Right cardiac atrium (tissue), 5 donors: ENCODE data around the gene COASY. TPM values are rescaled to one million over a fixed set of nuclear protein-coding genes. Genes with fewer than 3 reads are reported as not detected.
"Not testable (repeated sequence)": the region's sequence is repeated elsewhere in the genome, so short reads cannot be mapped to it uniquely, and the experiment has no call there.

Experiments
- ATAC-seq, 2 donors: fragments of 200-7000 bp; cut with Tn5 transposase; one replicate each; pipeline versions ENCODE4 v1.8.0 to v1.9.1; 2020; ENCODE audit warnings: moderate library complexity in 2 of 2, mild to moderate bottlenecking in 1 of 2
- DNase-seq, 3 donors: peaks; one replicate each; pipeline ENCODE4 v3.0.0-alpha.2; 2020
- H3K27ac ChIP-seq: one replicate; pipeline ENCODE4 v1.5.1; 2013; ENCODE audit warnings: mild to moderate bottlenecking, low read length, control low read depth, moderate library complexity
- H3K27me3 ChIP-seq: one replicate; pipeline ENCODE4 v1.6.1; 2013; ENCODE audit not compliant: control insufficient read depth, insufficient read depth
- H3K4me1 ChIP-seq: one replicate; pipeline ENCODE4 v1.6.1; 2013; ENCODE audit warnings: low read length; ENCODE audit not compliant: control insufficient read depth, insufficient read depth
- H3K4me3 ChIP-seq: one replicate; pipeline ENCODE4 v1.5.1; 2013; ENCODE audit warnings: low read length, control low read depth
- H3K9me3 ChIP-seq: one replicate; pipeline ENCODE4 v1.6.1; 2013; ENCODE audit warnings: low read length; ENCODE audit not compliant: control insufficient read depth
- WGBS: extraction: QIAGEN DNeasy Blood & Tissue Kit; methylation state at CpG from one replicate; pipeline ENCODE4 v1.1.7; 2013; 5-methylcytosine and 5-hydroxymethylcytosine counted together
- intact Hi-C, 4 donors: fragments of 100-400 bp; cut with DNase I; formaldehyde crosslinking; loops; one replicate each; pipeline versions ENCODE4 v1.11.0 to v1.14.0; 2022 to 2023
- polyA plus RNA-seq: library from polyadenylated mRNA; stranded (reverse); fragments of 200-250 nt; gene quantifications from one replicate; pipeline ENCODE4 v1.2.3, GENCODE V29; 2013
- total RNA-seq, 4 donors: library from RNA; stranded (reverse); fragmentation: NEBNext Ultra II Directional; extraction: Animal tissue kit (Norgen Biotek cat#: 25700); gene quantifications; one replicate each; pipeline ENCODE4 v1.2.1, GENCODE V29; 2021
- donor health status: healthy with polysubstance abuse.
- donor health status: DM: no; HTN: yes; CAD: no.
- donor health status: DM: no; HTN: no; CAD: no.
- donor health status: DM: no; HTN: yes; CAD: no; lungs with severe emphysema.
- donor health status: DM: yes; HTN: yes; CAD: no.

The COASY gene
- total and polyA plus RNA-seq, 5 donors, result 30.2 to 45.5 (median 39.7) TPM

DNA sequence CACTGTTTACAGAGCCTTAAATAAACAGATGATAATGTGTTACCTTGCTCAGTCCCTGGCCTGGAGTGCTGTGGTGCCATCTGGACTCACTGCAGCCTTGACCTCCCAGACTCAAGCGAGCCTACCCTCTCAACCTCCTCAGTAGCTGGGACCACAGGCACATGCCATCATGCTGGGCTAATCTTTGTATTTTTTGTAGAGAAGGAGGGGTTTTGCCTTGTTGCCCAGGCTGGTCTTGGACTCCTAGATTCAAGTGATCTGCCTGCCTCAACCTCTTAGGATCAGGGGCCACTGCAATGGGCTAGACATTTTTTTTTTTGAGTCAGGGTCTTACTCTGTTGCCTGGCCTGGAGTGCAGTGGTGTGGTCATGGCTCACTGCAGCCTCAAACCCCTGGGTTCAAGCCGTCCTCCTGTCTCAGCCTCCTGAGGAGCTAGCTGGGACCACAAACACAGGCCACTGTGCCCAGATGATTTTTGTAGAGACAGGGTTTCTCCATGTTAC lies 30.9 kb upstream of the COASY start:
- no peak overlapping the region for H3K4me3 ChIP-seq
- no peak for ATAC-seq
- no peaks in the 10 kb centered on the region for H3K9me3 ChIP-seq
- DNase-seq, result peak in 1 of 3 donors; percentile 16
- H3K27me3 ChIP-seq, result no peaks in the 10 kb centered on the region
- intact Hi-C loops, result loop anchor here in 1 of 4 donors (5.0 kb wide), 1 partner anchor 224 kb away; no protein-coding TSS in a partner anchor
- H3K27ac ChIP-seq, result no peak overlapping the region
- 95% methylated on average over 2 of the region's 2 CpGs for WGBS
- H3K4me1 ChIP-seq, result peaks cover 7% of the 10 kb centered on the region

DNA sequence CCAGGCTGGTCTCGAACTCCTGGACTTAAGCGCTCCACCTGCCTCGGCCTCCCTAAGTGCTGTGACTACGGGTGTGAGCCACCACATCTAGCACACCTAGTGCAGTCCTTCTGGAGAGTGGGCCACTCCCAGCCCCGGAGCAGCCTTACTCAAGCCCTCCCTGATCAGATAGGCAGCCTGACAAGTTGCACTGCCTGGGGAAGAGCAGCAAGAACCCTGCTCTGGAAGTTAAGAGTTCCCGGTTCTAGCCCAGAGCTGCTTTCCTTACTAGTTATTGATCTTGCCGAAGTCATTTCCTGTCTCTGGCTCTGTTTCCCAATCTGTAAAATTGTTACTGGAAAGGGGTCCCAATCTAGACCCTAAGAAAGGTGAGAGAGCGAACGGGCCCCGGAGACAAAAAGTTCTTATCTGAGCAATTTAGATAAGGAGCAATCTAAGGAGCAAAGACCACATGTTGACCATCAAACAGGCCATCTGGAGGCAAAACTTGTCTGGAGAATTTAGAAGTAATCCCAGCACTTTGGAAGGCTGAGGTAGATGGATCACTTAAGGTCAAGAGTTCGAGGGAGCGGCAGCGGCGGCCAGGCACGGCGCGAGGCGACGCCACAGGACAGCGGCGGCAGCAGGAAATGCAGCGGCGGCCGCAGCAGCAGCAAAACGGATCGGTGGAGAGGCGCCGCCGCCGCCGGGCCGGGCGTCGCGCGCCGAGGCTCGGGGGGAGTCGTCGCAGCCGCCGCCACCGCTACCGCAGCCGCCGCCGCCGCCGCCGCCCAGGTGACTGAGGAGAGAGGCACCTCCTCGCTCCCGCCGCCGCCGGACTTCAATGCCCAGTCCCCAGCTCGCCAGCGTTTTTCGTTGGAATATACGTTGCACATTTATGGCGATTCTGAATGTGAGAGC lies 30.2 kb upstream of the COASY start:
- peaks cover 7% of the 10 kb centered on the region for H3K4me1 ChIP-seq
- H3K27ac ChIP-seq, result peak overlapping the region; percentile 86
- 10% methylated on average over 60 of the region's 60 CpGs for WGBS
- peak; percentile 23 to 25 for ATAC-seq
- H3K4me3 ChIP-seq, result peak overlapping the region; percentile 71
- intact Hi-C loops, result loop anchor here in 1 of 4 donors (5.0 kb wide), 1 partner anchor 224 kb away; no protein-coding TSS in a partner anchor
- DNase-seq, result peak; percentile 61 to 89 (median 88)
- H3K9me3 ChIP-seq, result no peaks in the 10 kb centered on the region
- no peaks in the 10 kb centered on the region for H3K27me3 ChIP-seq

DNA sequence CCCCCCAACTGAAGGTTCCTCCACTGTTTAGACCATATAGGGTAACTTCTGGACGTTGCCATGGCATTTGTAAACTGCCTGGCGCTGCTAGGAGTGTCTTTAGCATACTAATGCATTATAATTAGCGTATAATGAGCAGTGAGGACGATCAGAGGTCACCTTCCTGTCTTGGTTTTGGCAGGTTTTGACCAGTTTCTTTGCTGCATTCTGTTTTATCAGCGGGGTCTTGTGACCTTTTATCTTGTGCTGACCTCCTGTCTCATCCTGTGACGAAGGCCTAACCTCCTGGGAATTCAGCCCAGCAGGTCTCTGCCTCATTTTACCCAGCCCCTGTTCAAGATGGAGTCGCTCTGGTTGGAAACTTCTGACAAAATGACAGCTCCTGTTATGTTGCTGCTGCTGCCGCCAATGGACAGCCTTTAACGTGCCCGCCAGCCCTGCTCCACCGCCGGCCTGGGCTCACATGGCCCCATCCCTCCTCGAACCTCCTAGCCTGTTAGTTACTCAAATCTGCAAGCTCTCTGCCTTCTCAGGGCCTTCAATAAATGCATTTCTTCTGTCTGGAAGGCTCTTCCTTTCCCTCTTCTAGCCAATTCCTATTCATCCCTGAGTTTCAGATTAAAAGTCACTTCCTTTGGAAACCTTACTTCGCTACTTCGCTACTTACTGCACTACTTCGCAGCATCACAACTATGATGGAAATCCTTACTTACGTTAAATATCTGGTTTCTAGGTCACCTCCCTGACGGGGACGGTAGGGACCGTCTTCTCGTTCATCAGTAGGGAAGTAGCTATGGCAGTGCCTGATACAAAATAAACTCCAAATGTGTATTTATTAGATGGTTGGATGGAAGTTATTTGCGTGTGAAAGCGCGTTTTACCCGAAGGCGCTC lies 26.5 kb upstream of the COASY start:
- 31% methylated on average over 26 of the region's 26 CpGs for WGBS
- ATAC-seq (no peak), DNase-seq (peak; percentile 12 to 66 (median 63))
- peak overlapping the region; percentile 88 for H3K4me3 ChIP-seq
- H3K9me3 ChIP-seq, result no peaks in the 10 kb centered on the region
- peaks cover 7% of the 10 kb centered on the region for H3K4me1 ChIP-seq
- no peaks in the 10 kb centered on the region for H3K27me3 ChIP-seq
- intact Hi-C loops, result no loop called here
- H3K27ac ChIP-seq, result peak overlapping the region; percentile 92

DNA sequence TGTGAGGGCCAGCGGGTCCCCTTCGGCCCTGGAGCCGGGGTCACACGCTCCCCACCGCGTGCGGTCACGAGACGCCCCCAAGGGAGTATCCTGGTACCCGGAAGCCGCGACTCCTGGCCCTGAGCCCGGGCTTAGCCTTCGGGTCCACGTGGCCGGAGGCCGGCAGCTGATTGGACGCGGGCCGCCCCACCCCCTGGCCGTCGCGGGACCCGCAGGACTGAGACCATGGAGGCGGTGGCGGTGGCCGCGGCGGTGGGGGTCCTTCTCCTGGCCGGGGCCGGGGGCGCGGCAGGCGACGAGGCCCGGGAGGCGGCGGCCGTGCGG lies 25.9 kb upstream of the COASY start, which contains the start of gene NAGLU:
Gene NAGLU (plus strand): TSS at position 194 of the 324 bp plus-strand sequence. CDS start 32 bp downstream, at position 226.
- peaks cover 7% of the 10 kb centered on the region for H3K4me1 ChIP-seq
- no peaks in the 10 kb centered on the region for H3K9me3 ChIP-seq
- intact Hi-C loops, result no loop called here
- H3K27ac ChIP-seq, result peak within 1 kb of the TSS; percentile 92
- no peaks in the 10 kb centered on the region for H3K27me3 ChIP-seq
- peak within 1 kb of the TSS; percentile 88 for H3K4me3 ChIP-seq
- under 1% methylated on average over 40 of the region's 40 CpGs for whole genome bisulfite sequencing
- DNase-seq (peak; percentile 98 to 99 (median 99)), ATAC-seq (peak; percentile 90 to 93)

DNA sequence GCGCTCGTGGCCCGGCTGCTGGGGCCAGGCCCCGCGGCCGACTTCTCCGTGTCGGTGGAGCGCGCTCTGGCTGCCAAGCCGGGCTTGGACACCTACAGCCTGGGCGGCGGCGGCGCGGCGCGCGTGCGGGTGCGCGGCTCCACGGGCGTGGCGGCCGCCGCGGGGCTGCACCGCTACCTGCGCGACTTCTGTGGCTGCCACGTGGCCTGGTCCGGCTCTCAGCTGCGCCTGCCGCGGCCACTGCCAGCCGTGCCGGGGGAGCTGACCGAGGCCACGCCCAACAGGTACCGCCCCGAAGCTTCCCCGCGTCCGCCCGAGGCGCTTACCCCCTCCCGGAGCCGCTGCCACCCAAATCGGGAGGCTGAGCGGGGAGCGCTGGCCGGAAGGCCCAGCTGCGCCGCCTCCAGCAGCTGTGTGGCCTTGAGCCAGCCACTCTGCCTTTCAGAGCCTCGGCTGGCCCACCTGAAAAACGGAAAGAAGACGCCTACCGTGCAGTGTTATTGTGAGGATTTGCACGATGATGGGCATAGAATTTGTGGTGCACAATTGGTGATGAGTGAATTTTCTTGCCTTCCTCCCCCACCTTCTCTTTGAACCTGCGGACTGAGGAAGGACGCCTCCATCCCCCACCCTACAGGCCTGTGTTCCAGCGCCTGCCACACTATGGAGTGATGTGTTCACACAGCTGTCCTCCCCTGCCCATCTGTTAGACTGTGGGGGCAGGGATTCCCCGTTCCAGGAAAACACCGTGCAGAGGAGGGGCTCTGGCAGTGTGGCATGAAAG lies 25.4 kb upstream of the COASY start:
- DNase-seq (peak; percentile 86 to 94 (median 94)), ATAC-seq (peak; percentile 69 to 78)
- no peaks in the 10 kb centered on the region for H3K9me3 ChIP-seq
- H3K4me3 ChIP-seq, result peak overlapping the region; percentile 88
- intact Hi-C loops, result no loop called here
- 1% methylated on average over 65 of the region's 65 CpGs for WGBS
- peak overlapping the region; percentile 92 for H3K27ac ChIP-seq
- H3K27me3 ChIP-seq, result no peaks in the 10 kb centered on the region
- H3K4me1 ChIP-seq, result peaks cover 7% of the 10 kb centered on the region

DNA sequence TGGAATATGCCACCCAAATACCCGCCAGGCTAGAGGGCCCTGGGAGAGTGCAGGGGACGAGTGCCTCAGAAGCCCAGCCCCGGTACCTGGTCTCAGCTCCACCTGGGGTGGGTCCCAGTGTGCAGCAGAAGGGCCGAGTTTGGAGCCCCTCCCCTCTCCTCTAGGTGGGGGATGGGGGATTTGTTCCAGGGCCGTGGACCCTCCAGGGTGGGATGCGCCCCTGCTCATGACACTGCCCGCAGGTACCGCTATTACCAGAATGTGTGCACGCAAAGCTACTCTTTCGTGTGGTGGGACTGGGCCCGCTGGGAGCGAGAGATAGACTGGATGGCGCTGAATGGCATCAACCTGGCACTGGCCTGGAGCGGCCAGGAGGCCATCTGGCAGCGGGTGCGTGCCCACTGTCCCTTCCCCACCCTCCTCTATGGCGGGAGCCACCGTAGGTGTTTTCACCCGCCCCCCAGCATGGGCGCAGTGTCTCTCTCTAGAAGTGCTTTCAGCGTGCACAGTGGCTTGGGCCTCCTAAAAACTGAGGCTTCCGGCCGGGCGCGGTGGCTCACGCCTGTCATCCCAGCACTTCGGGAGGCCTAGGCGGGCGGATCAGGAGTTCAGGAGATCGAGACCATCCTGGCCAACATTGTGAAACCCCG lies 24.7 kb upstream of the COASY start:
- ATAC-seq (peak; percentile 4 to 8), DNase-seq (peak; percentile 26 to 69 (median 56))
- peak overlapping the region; percentile 92 for H3K27ac ChIP-seq
- no peaks in the 10 kb centered on the region for H3K9me3 ChIP-seq
- 87% methylated on average over 30 of the region's 31 CpGs for WGBS
- peaks cover 7% of the 10 kb centered on the region for H3K4me1 ChIP-seq
- H3K27me3 ChIP-seq, result no peaks in the 10 kb centered on the region
- H3K4me3 ChIP-seq, result peak overlapping the region; percentile 88
- intact Hi-C loops, result no loop called here

DNA sequence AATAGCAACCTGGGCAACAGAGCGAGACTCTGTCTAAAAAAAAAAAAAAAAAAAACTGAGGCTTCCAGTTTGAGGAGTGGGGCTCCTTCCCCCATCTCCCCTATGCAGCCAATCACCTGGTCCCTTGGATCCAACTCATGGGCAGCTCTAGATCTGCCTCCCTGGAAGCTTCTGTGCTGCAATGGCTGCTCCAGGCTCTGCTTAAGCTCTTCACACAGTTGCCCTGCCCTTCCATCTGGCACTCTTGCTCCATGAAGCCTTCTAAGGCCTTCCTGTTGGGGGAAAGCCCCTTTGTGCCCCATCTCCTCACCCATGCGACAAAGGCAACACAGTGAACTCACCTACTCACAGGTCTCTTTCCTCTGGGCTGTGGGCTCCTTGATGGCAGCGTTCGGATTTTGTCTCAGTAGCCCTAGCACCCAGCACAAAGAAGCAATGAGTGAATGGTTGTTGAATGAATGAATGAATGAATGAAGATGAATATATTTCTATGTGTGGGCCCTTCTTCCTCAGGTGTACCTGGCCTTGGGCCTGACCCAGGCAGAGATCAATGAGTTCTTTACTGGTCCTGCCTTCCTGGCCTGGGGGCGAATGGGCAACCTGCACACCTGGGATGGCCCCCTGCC lies 24.0 kb upstream of the COASY start:
- Histone ChIP-seq H3K4me1 (peaks cover 7% of the 10 kb centered on the region), H3K27me3 (no peaks in the 10 kb centered on the region), H3K9me3 (no peaks in the 10 kb centered on the region), H3K27ac (no peak overlapping the region), H3K4me3 (no peak overlapping the region)
- intact Hi-C loops, result no loop called here
- DNase-seq, result peak; percentile 4 to 43 (median 36)
- 97% methylated on average over 5 of the region's 5 CpGs for WGBS
- no peak for ATAC-seq

DNA sequence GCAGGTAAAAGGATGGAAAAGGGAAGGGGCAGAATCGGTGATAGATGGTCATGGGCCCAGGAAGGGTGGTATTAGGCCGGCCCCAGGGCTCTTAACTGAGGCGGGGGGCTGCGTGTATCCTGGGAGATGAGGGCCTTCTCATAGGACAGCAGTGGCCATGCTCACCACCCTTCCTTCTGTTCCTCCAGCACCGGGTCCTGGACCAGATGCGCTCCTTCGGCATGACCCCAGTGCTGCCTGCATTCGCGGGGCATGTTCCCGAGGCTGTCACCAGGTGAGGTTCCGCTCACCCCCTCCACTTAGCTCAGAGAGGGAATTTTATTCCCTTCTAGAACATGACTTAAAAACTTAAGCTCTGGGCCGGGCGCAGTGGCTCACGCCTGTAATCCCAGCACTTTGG lies 23.5 kb upstream of the COASY start:
- H3K4me1 ChIP-seq, result peaks cover 7% of the 10 kb centered on the region
- DNase-seq, result peak in 2 of 3 donors; percentile 10 to 28
- H3K27me3 ChIP-seq, result no peaks in the 10 kb centered on the region
- H3K9me3 ChIP-seq, result no peaks in the 10 kb centered on the region
- intact Hi-C loops, result no loop called here
- no peak for ATAC-seq
- WGBS, result 95% methylated on average over 14 of the region's 14 CpGs
- H3K27ac ChIP-seq, result no peak overlapping the region
- H3K4me3 ChIP-seq, result no peak overlapping the region

DNA sequence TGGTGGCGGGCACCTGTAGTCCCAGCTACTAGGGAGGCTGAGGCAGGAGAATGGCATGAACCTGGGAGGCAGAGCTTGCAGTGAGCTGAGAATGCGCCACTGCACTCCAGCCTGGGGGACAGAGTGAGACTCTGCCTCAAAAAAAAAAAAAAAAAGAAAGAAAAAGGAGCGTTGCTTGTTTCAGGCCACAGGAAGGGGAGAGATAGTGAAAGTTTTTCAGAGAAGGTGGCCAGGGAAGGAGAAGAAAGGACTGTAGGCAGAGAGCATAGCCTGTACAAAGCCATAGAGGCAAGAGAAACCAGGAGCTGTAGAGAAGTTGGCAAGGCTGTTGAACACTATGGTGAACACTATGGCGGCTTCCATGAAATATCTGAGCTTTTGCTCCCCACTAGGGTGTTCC lies 21.4 kb upstream of the COASY start:
- WGBS, result 88% methylated on average over 4 of the region's 4 CpGs
- intact Hi-C loops, H3K27me3 ChIP-seq, H3K27ac ChIP-seq, ATAC-seq, H3K9me3 ChIP-seq, H3K4me1 ChIP-seq, H3K4me3 ChIP-seq: not testable (repeated sequence)
- DNase-seq, result peak in 1 of 3 donors; percentile 1
